Esophagus muscularis mucosa (tissue), 4 donors: Measurements from ENCODE around the gene TSPAN7. TPM values are rescaled to one million over a fixed set of nuclear protein-coding genes. Genes with fewer than 3 reads are reported as not detected.

ENCODE experiments used
- DNase-seq: peaks from one replicate; pipeline ENCODE4 v3.0.0-alpha.2; 2017; ENCODE audit errors: extremely low spot score
- H3K27ac ChIP-seq, 4 donors: fragments of 200-600 bp; sonication (generic); replicated peaks in 1 of 4; 1 replicate in 3 of 4; 2 replicates in 1 of 4; pipeline ENCODE4 v1.5.1; 2016 to 2019; ENCODE audit warnings: mild to moderate bottlenecking in 1 of 4
- H3K27me3 ChIP-seq, 4 donors: fragments of 200-600 bp; sonication (generic); one replicate each; pipeline versions ENCODE4 v1.5.1 to v1.6.0; 2016 to 2019
- H3K36me3 ChIP-seq, 4 donors: fragments of 200-600 bp; sonication (generic); one replicate each; pipeline ENCODE4 v1.5.1; 2016 to 2019
- H3K4me1 ChIP-seq, 4 donors: fragments of 200-600 bp; sonication (generic); one replicate each; pipeline ENCODE4 v1.5.1; 2016 to 2019
- H3K4me3 ChIP-seq, 4 donors: fragments of 200-600 bp; sonication (generic); 1 replicate in 2 of 4; 2 replicates in 2 of 4; pipeline ENCODE4 v1.5.1; 2016 to 2019; ENCODE audit warnings: mild to moderate bottlenecking in 4 of 4, moderate library complexity in 1 of 4
- H3K9me3 ChIP-seq, 4 donors: fragments of 200-600 bp; sonication (generic); 1 replicate in 3 of 4; 2 replicates in 1 of 4; pipeline ENCODE4 v1.5.1; 2016 to 2019
- CTCF ChIP-seq, 3 experiments: fragments of 200-600 bp in 2 of 3; fragments of 450-650 bp in 1 of 3; sonication (generic) in 2 of 3; IDR thresholded peaks; one replicate each; pipeline ENCODE4 v1.5.1; 2017 to 2019; ENCODE audit warnings: antibody characterized with exemption in 3 of 3, mild to moderate bottlenecking in 2 of 3, moderate library complexity in 1 of 3
- EP300 ChIP-seq: sonication (generic); formaldehyde crosslinking; IDR thresholded peaks from one replicate; pipeline ENCODE4 v1.6.1; 2017; ENCODE audit warnings: antibody characterized with exemption
- POLR2A ChIP-seq: fragments of 450-650 bp; IDR thresholded peaks from one replicate; pipeline ENCODE4 v1.6.1; 2017; ENCODE audit warnings: antibody characterized with exemption, moderate library complexity, mild to moderate bottlenecking, low read depth
- POLR2AphosphoS5 ChIP-seq, 2 donors: sonication (generic); formaldehyde crosslinking; IDR thresholded peaks; one replicate each; pipeline ENCODE4 v1.6.1; 2017; ENCODE audit warnings: antibody characterized with exemption in 2 of 2
- WGBS: methylation state at CpG from one replicate; pipeline ENCODE4 v1.1.5; 2018; 5-methylcytosine and 5-hydroxymethylcytosine counted together
- intact Hi-C: fragments of 100-400 bp; cut with DNase I; formaldehyde crosslinking; loops from one replicate; pipeline ENCODE4 v1.15.1; 2023
- total RNA-seq, 4 donors: library from RNA; depleted of rRNA; stranded (reverse); fragments of >200 nt; gene quantifications; one replicate each; pipeline versions ENCODE4 v1.1.0 to v1.2.1, GENCODE V29; 2016

TSPAN7 gene
- total RNA-seq, 4 donors from 2014 or later, result 11.6 to 53.8 (median 45.2) TPM

- H3K4me3 ChIP-seq, result no peak overlapping the region
- no peak overlapping the region for H3K27ac ChIP-seq
- DNase-seq, result no peak
- no peaks in the 10 kb centered on the region for H3K4me1 ChIP-seq
- H3K36me3 ChIP-seq, result no peaks in the 10 kb centered on the region
- intact Hi-C loops, result no loop called here
- no peaks in the 10 kb centered on the region for H3K27me3 ChIP-seq
- no peaks in the 10 kb centered on the region for H3K9me3 ChIP-seq
- TF ChIP-seq POLR2A, result no peak
- TF ChIP-seq EP300, result no peak
- no peak for TF ChIP-seq CTCF (IDR thresholded peaks at IDR 0.05)
- TF ChIP-seq POLR2AphosphoS5 (IDR thresholded peaks at IDR 0.05), result no peak
Observed at GRCh38 chrX:38666909-38667308, 105.6 kb downstream of the TSPAN7 start.

GRCh38 chrX:38668771-38669170 is 107.4 kb downstream of the TSPAN7 start:
- Histone ChIP-seq H3K9me3 (no peaks in the 10 kb centered on the region), H3K27me3 (no peaks in the 10 kb centered on the region), H3K4me3 (no peak overlapping the region), H3K36me3 (no peaks in the 10 kb centered on the region), H3K27ac (no peak overlapping the region), H3K4me1 (no peaks in the 10 kb centered on the region)
- intact Hi-C loops, result no loop called here
- 77% methylated on average over 1 of the region's 1 CpG for WGBS
- no peak for DNase-seq
- no peak for TF ChIP-seq EP300
- TF ChIP-seq POLR2A, result no peak
- TF ChIP-seq CTCF (IDR thresholded peaks at IDR 0.05), result no peak
- TF ChIP-seq POLR2AphosphoS5 (IDR thresholded peaks at IDR 0.05), result no peak

- Histone ChIP-seq H3K27me3 (no peaks in the 10 kb centered on the region), H3K9me3 (no peaks in the 10 kb centered on the region), H3K4me1 (no peaks in the 10 kb centered on the region), H3K4me3 (no peak overlapping the region), H3K27ac (no peak overlapping the region), H3K36me3 (no peaks in the 10 kb centered on the region)
- WGBS, result 59% methylated on average over 4 of the region's 4 CpGs
- intact Hi-C loops, result no loop called here
- DNase-seq, result no peak
- TF ChIP-seq POLR2A (no peak), CTCF (IDR thresholded peaks at IDR 0.05) (no peak), EP300 (no peak), POLR2AphosphoS5 (IDR thresholded peaks at IDR 0.05) (no peak)
Observed at GRCh38 chrX:38669428-38669827, 108.1 kb downstream of the TSPAN7 start.

DNA sequence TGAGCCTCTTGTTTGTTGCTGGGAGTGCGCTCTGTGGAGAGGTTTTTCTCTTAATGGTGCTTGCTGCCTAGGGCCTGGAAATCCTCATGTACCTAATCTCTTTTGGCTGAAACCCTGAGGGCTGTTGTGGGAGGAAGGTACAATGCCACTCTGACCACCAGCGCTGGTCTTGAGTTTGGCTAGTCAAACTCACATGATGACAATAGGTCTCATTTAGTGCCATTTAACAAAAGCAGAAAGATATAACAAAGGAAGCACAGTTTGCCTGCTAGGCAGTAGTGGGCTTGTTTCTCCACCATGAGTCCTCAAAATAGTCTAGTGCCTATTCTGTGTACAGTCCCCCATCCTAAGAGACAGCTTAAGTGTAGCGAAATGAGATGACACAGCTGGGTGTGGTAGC is 111.3 kb downstream of the TSPAN7 start:
- no peaks in the 10 kb centered on the region for H3K4me1 ChIP-seq
- no peak overlapping the region for H3K27ac ChIP-seq
- no peaks in the 10 kb centered on the region for H3K27me3 ChIP-seq
- intact Hi-C loops, result no loop called here
- WGBS, result 79% methylated on average over 3 of the region's 3 CpGs
- TF ChIP-seq POLR2A (no peak), CTCF (IDR thresholded peaks at IDR 0.05) (no peak), POLR2AphosphoS5 (IDR thresholded peaks at IDR 0.05) (no peak), EP300 (no peak)
- no peak overlapping the region for H3K4me3 ChIP-seq
- no peak for DNase-seq
- H3K9me3 ChIP-seq, result no peaks in the 10 kb centered on the region
- H3K36me3 ChIP-seq, result no peaks in the 10 kb centered on the region

- DNase-seq, result no peak
- no peaks in the 10 kb centered on the region for H3K36me3 ChIP-seq
- no peaks in the 10 kb centered on the region for H3K9me3 ChIP-seq
- no peak overlapping the region for H3K27ac ChIP-seq
- no peak for TF ChIP-seq EP300
- H3K4me1 ChIP-seq, result no peaks in the 10 kb centered on the region
- H3K27me3 ChIP-seq, result no peaks in the 10 kb centered on the region
- 96% methylated on average over 3 of the region's 3 CpGs for WGBS
- intact Hi-C loops, result no loop called here
- H3K4me3 ChIP-seq, result no peak overlapping the region
Observed at GRCh38 chrX:38675856-38676255, 114.5 kb downstream of the TSPAN7 start.
